ENCODE data around the gene MOG.

MOG gene

DNA sequence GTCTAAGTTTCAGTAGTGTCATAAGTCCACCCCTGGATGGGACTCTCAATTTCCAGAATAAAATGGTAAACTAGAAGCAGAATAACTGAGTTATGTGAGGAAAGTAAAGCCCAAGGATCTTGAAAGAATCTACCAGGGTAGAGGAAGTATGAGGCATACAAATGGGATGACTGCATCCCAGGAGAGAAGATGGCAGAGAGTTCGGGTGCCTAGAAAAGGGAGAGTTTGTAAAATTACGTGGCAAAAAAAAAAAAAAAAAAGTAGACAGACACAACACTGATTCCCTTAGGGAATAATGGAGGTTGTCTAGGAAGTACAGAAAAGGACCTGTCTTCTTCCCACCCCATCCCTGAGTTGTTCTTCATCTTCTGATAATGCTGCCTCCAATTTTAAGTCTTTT, 27.3 kb upstream of the MOG start:
- peaks cover 9% of the 10 kb centered on the region for H3K27me3 ChIP-seq (ENCODE audit: insufficient read depth, low read length)
- H3K79me2 ChIP-seq (ENCODE audit: control insufficient read depth, insufficient read depth, low read length, poor library complexity) = peaks cover 2% of the 10 kb centered on the region
- peaks cover 13 to 17% of the 10 kb centered on the region in 2 experiments for H3K4me1 ChIP-seq (ENCODE audit: control insufficient read depth in 1 of 2, insufficient read depth in 2 of 2, low read length in 2 of 2)
- H3K9ac ChIP-seq (ENCODE audit: low read length) = no peak overlapping the region
- no peak overlapping the region for H3K18ac ChIP-seq (ENCODE audit: low read length)
- H3K79me1 ChIP-seq (ENCODE audit: low read length) = peaks cover 6% of the 10 kb centered on the region
- no peak overlapping the region for H3K4me2 ChIP-seq (ENCODE audit: low read length)
- peaks cover 0 to 1% of the 10 kb centered on the region in 2 experiments for H3K36me3 ChIP-seq (ENCODE audit: control insufficient read depth in 1 of 2, insufficient read depth in 2 of 2, low read length in 2 of 2)
- no peak overlapping the region for H2BK120ac ChIP-seq (ENCODE audit: insufficient read depth, low read length, poor library complexity)
- H3K9me3 ChIP-seq (ENCODE audit: insufficient read depth, low read depth, low read length) = no peaks in the 10 kb centered on the region
- no peak overlapping the region for H2BK12ac ChIP-seq (ENCODE audit: low read length)
- no peak overlapping the region for H3K4me3 ChIP-seq (ENCODE audit: low read depth, low read length)
- no peak overlapping the region for H2AK5ac ChIP-seq (ENCODE audit: low read length)
- H3K4ac ChIP-seq (ENCODE audit: low read depth, low read length) = no peak overlapping the region
- DNase-seq = no peak
- no peak overlapping the region for H4K12ac ChIP-seq (ENCODE audit: low read depth, low read length)
- H2AFZ ChIP-seq (ENCODE audit: insufficient read depth, low read length, poor library complexity) = no peak overlapping the region
- no peak overlapping the region for H3K27ac ChIP-seq (ENCODE audit: low read depth, low read length)
- H4K91ac ChIP-seq (ENCODE audit: low read depth, low read length) = no peak overlapping the region
- no peak overlapping the region for H2BK5ac ChIP-seq (ENCODE audit: low read depth, low read length, poor library complexity)
- no CpG with 5 or more reads among the region's 2 CpGs for WGBS (ENCODE audit: extremely low coverage, insufficient coverage, insufficient read length)
- no peak overlapping the region for H3K23ac ChIP-seq (ENCODE audit: low read length)
- H4K8ac ChIP-seq (ENCODE audit: low read depth, low read length) = no peak overlapping the region
- no peak overlapping the region for H3K14ac ChIP-seq (ENCODE audit: low read length)

DNA sequence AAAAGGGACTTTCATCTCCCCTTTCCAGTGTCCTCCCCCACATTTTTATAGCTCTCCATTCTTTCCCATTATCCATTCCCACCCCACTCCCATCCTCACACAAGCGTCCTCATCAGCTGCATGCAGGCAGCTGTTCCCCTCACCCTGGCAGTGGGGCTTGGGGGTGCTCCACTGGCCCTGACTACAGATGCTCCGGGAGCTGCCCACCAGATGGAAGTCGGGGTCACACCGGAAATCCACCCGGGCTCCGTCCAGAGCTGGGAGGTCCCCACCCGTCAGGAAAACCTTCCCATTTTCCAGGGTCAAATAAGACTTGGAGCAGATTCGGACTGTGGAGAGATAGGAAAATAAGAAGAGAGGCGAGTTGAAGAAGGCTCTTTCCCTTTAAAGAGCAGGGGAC, 26.6 kb upstream of the MOG start:
- H2AK5ac ChIP-seq (ENCODE audit: low read length) = no peak overlapping the region
- H3K4me3 ChIP-seq (ENCODE audit: low read depth, low read length) = no peak overlapping the region
- DNase-seq = no peak
- H2BK5ac ChIP-seq (ENCODE audit: low read depth, low read length, poor library complexity) = no peak overlapping the region
- H2BK120ac ChIP-seq (ENCODE audit: insufficient read depth, low read length, poor library complexity) = no peak overlapping the region
- H3K79me2 ChIP-seq (ENCODE audit: control insufficient read depth, insufficient read depth, low read length, poor library complexity) = peaks cover 2% of the 10 kb centered on the region
- H3K4me1 ChIP-seq (ENCODE audit: control insufficient read depth in 1 of 2, insufficient read depth in 2 of 2, low read length in 2 of 2) = peaks cover 13 to 17% of the 10 kb centered on the region in 2 experiments
- no CpG with 5 or more reads among the region's 9 CpGs for WGBS (ENCODE audit: extremely low coverage, insufficient coverage, insufficient read length)
- no peaks in the 10 kb centered on the region for H3K9me3 ChIP-seq (ENCODE audit: insufficient read depth, low read depth, low read length)
- H3K4me2 ChIP-seq (ENCODE audit: low read length) = no peak overlapping the region
- H4K91ac ChIP-seq (ENCODE audit: low read depth, low read length) = no peak overlapping the region
- no peak overlapping the region for H3K14ac ChIP-seq (ENCODE audit: low read length)
- H4K12ac ChIP-seq (ENCODE audit: low read depth, low read length) = no peak overlapping the region
- no peak overlapping the region for H3K23ac ChIP-seq (ENCODE audit: low read length)
- H3K18ac ChIP-seq (ENCODE audit: low read length) = no peak overlapping the region
- no peak overlapping the region for H2BK12ac ChIP-seq (ENCODE audit: low read length)
- H3K27me3 ChIP-seq (ENCODE audit: insufficient read depth, low read length) = peaks cover 9% of the 10 kb centered on the region
- no peak overlapping the region for H2AFZ ChIP-seq (ENCODE audit: insufficient read depth, low read length, poor library complexity)
- H3K27ac ChIP-seq (ENCODE audit: low read depth, low read length) = no peak overlapping the region
- no peak overlapping the region for H3K9ac ChIP-seq (ENCODE audit: low read length)
- H3K79me1 ChIP-seq (ENCODE audit: low read length) = peaks cover 6% of the 10 kb centered on the region
- peaks cover 0 to 1% of the 10 kb centered on the region in 2 experiments for H3K36me3 ChIP-seq (ENCODE audit: control insufficient read depth in 1 of 2, insufficient read depth in 2 of 2, low read length in 2 of 2)
- H3K4ac ChIP-seq (ENCODE audit: low read depth, low read length) = no peak overlapping the region
- no peak overlapping the region for H4K8ac ChIP-seq (ENCODE audit: low read depth, low read length)

DNA sequence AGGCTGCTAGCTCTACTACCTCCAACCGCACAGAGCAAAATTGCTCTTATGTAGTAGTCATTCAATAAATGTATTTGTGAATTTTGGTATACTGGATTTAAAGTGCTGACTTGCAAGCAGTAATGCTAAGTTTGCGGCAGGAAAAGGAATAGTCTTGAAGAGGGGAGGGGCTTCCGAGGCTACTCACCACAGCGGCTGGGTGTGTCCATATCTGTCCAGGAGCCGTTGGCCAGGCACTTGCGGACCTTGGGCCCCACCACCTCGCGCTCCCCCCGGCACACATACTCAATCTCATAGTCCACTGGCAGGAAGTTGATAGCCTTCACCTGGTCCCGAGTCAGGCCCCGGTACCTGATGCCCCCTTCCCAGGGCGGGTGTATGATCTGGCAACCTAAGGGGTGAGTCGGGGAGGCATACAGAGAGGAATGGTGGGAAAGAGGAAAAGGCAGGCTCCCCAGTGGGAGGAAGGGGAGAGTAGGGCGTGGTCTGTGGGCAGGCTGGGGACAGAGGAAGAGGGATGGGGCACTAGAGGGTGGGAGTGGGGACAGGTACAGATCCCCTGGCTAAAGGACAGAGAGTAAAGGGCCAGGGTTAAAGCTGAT, 25.6 kb upstream of the MOG start:
- Histone ChIP-seq H3K4me1 (ENCODE audit: control insufficient read depth in 1 of 2, insufficient read depth in 2 of 2, low read length in 2 of 2) (peaks cover 13 to 14% of the 10 kb centered on the region in 2 experiments), H3K36me3 (ENCODE audit: control insufficient read depth in 1 of 2, insufficient read depth in 2 of 2, low read length in 2 of 2) (peaks cover 0 to 1% of the 10 kb centered on the region in 2 experiments), H2BK120ac (ENCODE audit: insufficient read depth, low read length, poor library complexity) (no peak overlapping the region), H3K9ac (ENCODE audit: low read length) (no peak overlapping the region), H3K79me2 (ENCODE audit: control insufficient read depth, insufficient read depth, low read length, poor library complexity) (peaks cover 2% of the 10 kb centered on the region), H3K79me1 (ENCODE audit: low read length) (peaks cover 6% of the 10 kb centered on the region), H3K9me3 (ENCODE audit: insufficient read depth, low read depth, low read length) (no peaks in the 10 kb centered on the region), H3K18ac (ENCODE audit: low read length) (no peak overlapping the region), H3K4me2 (ENCODE audit: low read length) (peak overlapping the region; percentile 51), H3K23ac (ENCODE audit: low read length) (no peak overlapping the region), H3K27ac (ENCODE audit: low read depth, low read length) (no peak overlapping the region), H3K14ac (ENCODE audit: low read length) (peak overlapping the region; percentile 12), H3K4me3 (ENCODE audit: low read depth, low read length) (peak overlapping the region; percentile 47), H4K12ac (ENCODE audit: low read depth, low read length) (no peak overlapping the region), H2BK5ac (ENCODE audit: low read depth, low read length, poor library complexity) (no peak overlapping the region), H2BK12ac (ENCODE audit: low read length) (no peak overlapping the region), H2AFZ (ENCODE audit: insufficient read depth, low read length, poor library complexity) (no peak overlapping the region), H4K8ac (ENCODE audit: low read depth, low read length) (no peak overlapping the region), H3K4ac (ENCODE audit: low read depth, low read length) (no peak overlapping the region), H4K91ac (ENCODE audit: low read depth, low read length) (no peak overlapping the region), H3K27me3 (ENCODE audit: insufficient read depth, low read length) (peaks cover 9% of the 10 kb centered on the region), H2AK5ac (ENCODE audit: low read length) (no peak overlapping the region)
- no CpG with 5 or more reads among the region's 14 CpGs for WGBS (ENCODE audit: extremely low coverage, insufficient coverage, insufficient read length)
- DNase-seq = no peak

DNA sequence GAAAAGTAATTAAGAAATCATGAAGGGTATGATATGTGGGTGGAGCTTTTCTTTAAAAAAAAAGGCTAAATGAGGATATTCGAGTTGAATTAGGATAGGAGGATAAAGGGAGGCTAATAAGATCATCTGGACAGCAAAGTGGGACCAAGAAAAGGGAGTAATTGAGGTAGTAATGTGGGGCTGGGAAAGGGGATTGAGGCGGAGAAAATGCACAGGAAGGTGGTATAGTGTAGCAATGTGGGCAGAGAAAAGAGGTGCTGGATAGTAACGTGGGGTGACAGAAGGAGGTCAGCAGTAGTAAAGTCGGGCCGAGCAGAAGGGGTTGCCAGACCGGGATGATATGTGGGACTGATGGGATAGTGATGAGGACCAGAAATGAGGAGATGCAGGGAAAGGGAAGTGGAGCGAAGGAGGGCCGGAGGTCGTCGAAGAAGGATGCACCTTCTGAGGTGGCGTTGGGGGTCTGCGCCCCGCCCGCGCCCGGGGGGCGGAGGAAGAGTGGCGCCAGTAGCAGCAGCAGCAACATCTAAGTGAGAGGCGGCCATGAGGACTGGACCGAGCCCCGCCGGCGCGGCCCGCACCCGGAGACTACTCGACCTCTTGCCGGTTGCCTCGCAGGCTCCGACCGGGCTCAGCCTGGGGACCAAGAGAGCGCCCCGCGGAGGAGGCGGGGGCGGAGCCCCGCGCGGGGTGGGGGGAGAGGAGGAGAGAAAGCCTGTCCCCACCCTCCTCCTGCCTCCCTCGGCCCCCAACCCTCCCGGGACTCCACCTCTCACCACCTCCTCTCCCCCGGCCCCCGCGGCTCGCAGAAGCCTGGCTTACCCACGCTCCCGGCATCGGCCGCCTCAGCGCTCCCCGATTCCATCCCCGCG, 24.8 kb upstream of the MOG start:
- Histone ChIP-seq H3K4me3 (ENCODE audit: low read depth, low read length) (peak overlapping the region; percentile 88), H3K27ac (ENCODE audit: low read depth, low read length) (no peak overlapping the region), H2BK5ac (ENCODE audit: low read depth, low read length, poor library complexity) (no peak overlapping the region), H2BK120ac (ENCODE audit: insufficient read depth, low read length, poor library complexity) (no peak overlapping the region), H3K14ac (ENCODE audit: low read length) (no peak overlapping the region), H3K79me2 (ENCODE audit: control insufficient read depth, insufficient read depth, low read length, poor library complexity) (peaks cover 2% of the 10 kb centered on the region), H3K9ac (ENCODE audit: low read length) (peak overlapping the region; percentile 50), H3K79me1 (ENCODE audit: low read length) (peaks cover 6% of the 10 kb centered on the region), H2BK12ac (ENCODE audit: low read length) (no peak overlapping the region), H2AFZ (ENCODE audit: insufficient read depth, low read length, poor library complexity) (no peak overlapping the region), H3K4ac (ENCODE audit: low read depth, low read length) (peak overlapping the region; percentile 2), H3K23ac (ENCODE audit: low read length) (no peak overlapping the region), H4K91ac (ENCODE audit: low read depth, low read length) (peak overlapping the region; percentile 39), H2AK5ac (ENCODE audit: low read length) (no peak overlapping the region), H3K4me2 (ENCODE audit: low read length) (peak overlapping the region; percentile 99), H3K4me1 (ENCODE audit: control insufficient read depth in 1 of 2, insufficient read depth in 2 of 2, low read length in 2 of 2) (peaks cover 13 to 14% of the 10 kb centered on the region in 2 experiments), H4K12ac (ENCODE audit: low read depth, low read length) (no peak overlapping the region), H3K9me3 (ENCODE audit: insufficient read depth, low read depth, low read length) (no peaks in the 10 kb centered on the region), H3K36me3 (ENCODE audit: control insufficient read depth in 1 of 2, insufficient read depth in 2 of 2, low read length in 2 of 2) (peaks cover 0 to 1% of the 10 kb centered on the region in 2 experiments), H3K18ac (ENCODE audit: low read length) (no peak overlapping the region), H3K27me3 (ENCODE audit: insufficient read depth, low read length) (peaks cover 9% of the 10 kb centered on the region), H4K8ac (ENCODE audit: low read depth, low read length) (peak overlapping the region; percentile 53)
- no peak for DNase-seq
- no CpG with 5 or more reads among the region's 53 CpGs for WGBS (ENCODE audit: extremely low coverage, insufficient coverage, insufficient read length)
